Measurements from ENCODE around the gene CLEC4M.
"Not testable (repeated sequence)": the region's sequence is repeated elsewhere in the genome, so short reads cannot be mapped to it uniquely, and the experiment has no call there.

The CLEC4M gene

DNA sequence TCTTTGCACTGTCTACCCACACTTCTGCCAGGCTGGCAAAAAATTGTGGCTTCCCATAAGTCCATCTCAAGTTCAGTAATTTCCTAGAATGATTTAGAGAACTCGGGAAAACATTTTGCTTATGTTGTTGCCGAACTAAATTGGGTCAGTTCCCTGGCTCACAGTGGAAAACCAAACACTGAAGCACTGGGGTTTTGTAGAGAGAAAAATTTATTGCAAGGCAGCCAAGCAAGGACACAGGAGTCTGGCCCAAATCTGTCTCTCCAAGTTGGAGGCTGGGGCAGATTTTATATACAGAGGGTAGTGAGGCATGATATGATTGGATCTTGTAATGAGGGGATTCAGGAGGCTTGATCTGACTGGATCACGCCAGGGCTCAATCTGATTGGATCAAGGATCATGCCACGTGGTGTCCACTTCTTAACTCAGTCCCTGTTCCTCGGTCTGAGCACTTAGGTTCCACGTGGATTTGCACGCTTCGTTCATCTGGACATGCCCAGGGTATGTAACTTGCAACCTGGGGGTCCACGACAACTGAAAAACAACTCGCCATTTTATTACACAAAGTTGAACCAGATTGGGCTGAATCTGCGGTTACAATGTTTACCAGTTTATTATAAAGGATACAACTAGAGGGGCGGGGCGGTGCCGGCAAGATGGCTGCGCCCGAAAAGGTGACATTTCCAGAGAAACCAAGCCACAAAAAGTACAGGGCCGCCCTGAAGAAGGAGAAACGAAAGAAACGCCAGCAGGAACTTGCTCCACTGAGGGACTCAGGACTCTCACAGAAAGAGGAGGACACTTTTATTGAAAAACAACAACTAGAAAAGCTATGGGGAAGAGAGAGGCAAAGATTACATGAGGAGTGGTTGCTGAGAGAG is 23.0 kb upstream of the CLEC4M start:
- no peak overlapping the region for H3K4me3 ChIP-seq (ENCODE audit: low read depth, low read length)

DNA sequence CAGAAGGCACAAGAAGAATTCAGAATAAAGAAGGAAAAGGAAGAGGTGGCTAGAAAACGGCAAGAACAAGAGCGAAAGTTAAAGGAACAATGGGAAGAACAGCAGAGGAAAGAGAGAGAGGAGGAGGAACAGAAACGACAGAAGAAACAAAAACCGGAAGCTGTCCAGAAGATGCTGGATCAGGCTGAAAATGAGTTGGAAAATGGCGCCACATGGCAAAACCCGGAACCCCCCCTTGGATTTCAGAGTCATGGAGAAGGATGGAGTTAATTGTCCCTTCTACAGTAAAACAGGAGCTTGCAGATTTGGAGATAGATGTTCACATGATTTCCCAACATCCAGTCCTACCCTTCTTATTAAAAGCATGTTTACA is 22.4 kb upstream of the CLEC4M start:
- no peak overlapping the region for H3K4me3 ChIP-seq (ENCODE audit: low read depth, low read length)

DNA sequence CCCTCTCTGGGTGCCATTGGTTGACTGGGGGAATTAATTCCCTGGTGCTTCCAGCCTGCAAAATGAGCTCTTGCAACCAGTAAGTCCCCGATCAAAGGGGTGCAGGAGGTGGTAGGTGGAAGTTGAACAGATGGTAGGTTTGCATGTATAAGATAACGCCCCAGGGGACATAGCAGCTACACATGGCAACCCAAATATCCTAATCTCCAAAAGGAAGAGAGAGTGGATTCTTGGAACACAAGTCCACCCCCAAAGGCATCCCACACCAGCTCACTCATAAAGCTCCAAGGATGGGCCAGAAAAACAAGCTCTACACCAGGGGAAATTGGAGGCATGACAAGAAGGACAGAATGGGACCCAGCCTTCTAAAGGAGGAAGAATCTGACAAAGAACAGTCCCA is 20.5 kb upstream of the CLEC4M start:
- no peak overlapping the region for H3K4me3 ChIP-seq (ENCODE audit: low read depth, low read length)

DNA sequence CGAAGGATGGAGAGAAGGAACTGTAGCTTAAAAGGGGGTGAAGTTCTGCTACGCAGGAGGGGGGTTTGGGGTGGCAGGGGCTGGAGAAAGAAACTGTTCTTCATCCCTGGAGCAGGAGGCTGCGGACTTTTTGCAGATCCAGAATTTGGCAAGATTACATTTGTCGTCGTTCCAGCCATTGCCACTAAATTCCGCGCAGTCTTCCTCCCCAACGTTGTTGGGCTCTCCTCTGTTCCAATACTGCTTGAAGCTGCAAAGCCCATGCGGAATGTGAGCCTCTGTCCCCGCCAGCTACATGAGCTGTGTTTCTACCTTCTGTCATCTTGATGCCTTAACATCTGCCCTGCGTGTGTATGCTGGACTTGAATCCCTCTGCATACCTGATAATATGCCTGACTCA is 20.1 kb upstream of the CLEC4M start:
- no peak overlapping the region for H3K4me3 ChIP-seq (ENCODE audit: low read depth, low read length)

DNA sequence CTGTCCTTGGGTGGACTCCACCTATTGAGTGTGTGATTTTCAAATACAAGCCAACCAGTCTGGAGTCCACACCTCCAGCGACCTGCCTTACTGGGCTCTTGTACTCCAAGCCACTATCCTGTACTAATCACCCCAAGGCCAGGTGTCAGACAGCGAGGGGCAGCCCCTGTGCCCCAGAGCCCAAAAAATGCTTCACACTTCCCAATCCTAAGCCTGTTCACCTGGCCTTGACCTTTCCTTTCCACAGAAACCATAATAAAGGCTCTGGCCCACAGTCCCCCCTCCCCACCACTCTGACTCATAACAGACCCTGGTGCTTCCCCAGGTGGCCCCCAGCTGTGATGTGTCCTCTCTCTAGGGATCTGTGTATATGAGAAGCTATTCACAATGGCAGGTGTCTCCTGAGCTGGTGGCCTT is 19.6 kb upstream of the CLEC4M start:
- no peak overlapping the region for H3K4me3 ChIP-seq (ENCODE audit: low read depth, low read length)

DNA sequence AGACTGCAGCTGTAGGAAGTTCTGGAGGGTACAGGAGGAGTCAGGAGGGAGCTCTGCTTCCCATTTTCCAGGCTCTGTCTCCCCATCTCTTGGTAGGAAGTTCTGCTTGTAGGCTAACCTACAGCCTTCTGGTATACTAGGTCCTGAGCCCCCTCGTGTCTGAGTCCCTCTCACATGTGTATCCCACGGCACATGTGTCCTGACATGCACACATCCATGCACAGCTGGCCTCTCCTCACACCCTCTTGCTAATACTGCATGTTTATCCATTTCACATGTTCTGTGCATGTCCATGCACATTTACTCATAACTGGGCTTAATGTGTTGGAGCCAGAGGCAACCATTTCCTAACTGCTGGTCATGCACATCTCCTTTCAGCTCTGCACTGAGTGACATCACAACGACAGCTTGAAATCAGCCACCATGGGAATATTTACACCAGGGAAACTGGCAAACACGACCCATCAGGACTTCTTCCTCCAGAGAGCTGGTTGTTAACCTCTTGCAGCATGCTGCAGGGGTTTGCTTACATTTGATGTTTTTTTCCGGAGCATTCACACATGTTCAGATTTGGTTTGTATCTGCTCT is 18.8 kb upstream of the CLEC4M start:
- H3K4me3 ChIP-seq (ENCODE audit: low read depth, low read length), result no peak overlapping the region

DNA sequence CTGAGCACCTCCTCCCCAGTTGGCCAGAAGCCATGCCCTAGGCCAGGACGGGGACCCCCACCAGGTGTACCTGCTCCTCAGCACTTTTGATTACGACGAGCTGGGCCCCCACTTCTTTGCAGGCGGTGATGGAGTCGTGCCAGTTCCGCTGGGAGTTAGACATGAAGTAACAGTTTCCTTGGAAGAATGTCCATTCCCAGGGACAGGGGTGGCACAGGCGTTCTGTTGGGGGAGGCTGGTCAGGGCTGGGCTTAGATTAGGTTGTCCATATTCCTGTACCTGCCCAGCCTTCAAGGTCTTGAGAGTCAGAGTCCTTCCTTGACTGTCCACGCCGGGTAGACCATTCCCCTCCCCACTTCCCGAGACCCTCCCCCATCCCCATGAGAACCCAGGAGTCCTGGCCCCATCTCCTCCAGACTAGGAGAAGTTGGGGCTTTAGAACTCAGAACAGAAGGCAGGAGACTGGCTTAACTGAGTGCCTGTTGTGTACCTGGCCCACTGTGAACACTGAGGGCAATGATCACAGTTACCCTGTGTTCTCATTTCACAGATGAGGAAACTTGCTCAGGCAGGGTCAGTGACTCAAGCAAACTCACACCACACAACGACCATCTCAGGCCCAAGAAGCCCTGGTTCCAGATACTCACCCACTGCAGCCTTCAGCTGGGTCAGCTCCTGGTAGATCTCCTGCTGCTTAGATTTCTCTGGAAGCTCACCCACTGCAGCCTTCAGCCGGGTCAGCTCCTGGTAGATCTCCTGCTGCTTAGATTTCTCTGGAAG is 18.0 kb upstream of the CLEC4M start:
- no peak overlapping the region for H3K4me3 ChIP-seq (ENCODE audit: low read depth, low read length)

DNA sequence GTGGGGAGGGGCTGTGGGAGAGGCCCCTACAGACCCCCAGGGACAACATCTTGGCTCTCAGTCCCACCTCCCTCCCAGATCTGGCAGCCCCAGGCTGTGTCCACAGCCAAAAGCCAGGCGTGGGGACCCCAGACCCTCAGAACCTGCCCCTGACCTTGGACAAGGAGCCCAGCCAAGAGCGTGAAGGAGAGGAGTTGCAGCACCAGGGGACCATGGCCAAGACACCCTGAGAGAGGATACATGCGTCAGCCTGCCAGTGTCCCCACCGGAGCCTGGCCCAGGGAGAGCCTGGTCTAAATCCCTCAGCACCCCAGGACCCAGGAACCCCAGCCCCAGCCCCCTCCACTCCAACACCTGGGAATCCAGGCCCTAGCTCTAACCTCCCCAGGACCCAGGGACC is 16.7 kb upstream of the CLEC4M start:
- H3K4me3 ChIP-seq (ENCODE audit: low read depth, low read length), result not testable (repeated sequence)

DNA sequence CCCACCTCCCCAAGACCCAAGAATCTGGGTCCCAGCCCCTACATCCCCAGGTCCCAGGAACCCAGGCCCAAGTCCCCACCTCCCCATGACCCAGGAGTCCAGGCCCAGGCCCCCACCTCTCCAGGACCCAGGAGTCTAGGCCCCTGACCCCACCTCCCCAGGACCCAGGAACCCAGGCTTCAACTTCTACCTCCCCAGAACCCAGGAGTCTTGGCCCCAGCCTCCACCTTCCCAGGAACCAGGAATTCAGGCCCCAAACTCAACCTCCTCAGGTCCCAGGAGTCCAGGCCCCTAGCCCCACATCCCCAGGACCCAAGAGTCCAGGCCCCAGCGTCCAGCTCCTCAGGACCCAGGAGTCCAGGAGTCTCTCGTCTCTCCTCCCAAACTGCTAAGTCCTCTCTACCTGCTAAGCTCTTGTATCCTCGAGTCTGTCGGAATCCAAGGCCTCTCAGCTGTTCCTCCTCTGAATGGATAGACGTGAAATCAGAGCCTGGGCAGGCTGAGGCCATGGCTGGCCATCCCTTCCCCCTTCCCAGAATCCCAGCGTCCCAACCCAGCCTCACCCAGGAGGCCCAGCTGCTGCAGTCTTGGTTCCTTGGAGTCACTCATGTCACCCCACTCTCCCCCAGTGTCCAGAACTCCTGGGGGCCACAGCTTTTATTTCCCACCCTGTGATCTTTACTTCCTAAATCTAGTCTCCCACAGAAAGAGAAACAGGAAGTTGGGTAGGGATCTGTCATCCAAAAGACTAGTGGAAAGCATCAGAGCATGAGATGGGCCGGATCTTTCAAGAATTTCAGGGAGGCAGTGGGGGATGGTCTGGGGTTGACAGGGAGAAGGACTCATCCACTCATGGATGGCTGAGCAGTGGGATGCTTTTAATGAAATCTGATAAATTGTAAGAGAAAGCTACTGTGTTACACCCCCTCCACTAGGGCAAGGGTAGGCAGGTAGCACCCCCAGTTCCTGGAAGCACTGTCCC is 15.8 kb upstream of the CLEC4M start, which contains the start of gene CD209:
TSS of gene CD209 (minus strand) at position 632 of the 982 bp plus-strand sequence. CDS start at position 609, 23 bp downstream.
- no peak within 1 kb of the TSS for H3K4me3 ChIP-seq (ENCODE audit: low read depth, low read length)

DNA sequence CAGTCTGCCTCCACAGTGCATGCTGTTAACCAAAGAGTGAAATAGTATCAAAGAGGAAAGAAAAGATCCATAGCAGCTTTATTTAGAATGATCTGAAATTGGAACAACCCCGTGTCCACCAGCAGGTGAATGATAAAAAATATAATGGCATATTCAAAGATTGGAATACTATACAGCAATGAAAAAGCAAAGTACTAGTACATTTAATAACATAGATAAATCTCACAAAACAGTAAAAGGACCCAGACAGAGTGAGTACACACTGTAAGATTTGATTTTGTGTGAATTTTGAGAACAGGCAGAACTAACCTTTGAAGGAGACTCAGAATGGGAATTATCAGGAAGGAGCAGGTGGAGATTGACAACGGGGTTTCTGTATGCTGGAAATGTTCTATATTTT is 14.9 kb upstream of the CLEC4M start:
- H3K4me3 ChIP-seq (ENCODE audit: low read depth, low read length), result no peak overlapping the region

DNA sequence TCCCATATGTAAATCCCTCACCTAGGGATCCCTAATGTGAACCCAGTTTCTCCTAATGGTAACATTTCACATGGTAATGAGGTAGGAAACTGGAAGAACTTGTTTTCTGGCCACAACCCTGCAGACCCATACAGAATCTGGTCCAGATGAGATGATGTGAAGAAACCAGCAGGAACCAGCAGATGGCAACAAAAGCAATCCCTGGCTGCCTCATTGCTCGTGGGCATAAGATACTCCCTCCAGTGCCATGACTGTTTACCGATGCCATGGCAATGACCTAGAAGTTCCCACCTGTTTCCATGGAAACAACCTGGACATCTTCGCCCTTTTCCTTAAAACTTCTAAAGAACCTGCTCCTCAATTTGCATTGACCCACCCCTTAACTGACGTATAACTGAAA is 14.3 kb upstream of the CLEC4M start:
- H3K4me3 ChIP-seq (ENCODE audit: low read depth, low read length), result no peak overlapping the region

DNA sequence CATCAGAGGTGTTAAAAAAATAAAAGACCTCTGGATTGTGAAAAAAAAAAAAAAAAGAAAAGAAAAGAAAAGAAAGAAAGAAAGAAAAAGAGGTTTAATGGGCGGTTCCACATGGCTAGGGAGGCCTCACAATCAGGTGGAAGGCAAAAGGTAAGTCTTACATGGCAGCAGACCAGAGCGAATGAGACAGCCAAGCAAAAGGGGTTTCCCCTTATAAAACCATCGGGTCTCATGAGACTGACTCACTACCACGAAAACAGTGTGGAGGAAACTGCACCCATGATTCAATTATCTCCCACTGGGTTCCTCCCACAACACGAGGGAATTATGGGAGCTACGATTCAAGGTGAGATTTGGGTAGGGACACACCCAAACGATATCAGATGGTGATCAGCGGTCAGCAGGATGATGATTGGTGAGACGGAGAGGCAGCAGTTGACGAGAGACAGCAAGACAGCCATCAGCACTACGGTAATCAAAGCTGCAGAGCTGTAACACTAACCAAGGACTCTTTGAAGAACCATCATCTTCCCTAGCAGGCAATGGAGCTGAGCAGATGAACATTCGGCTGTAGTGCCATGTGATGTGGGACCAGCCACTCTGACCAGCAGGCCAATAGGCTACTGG is 11.8 kb upstream of the CLEC4M start:
- no peak overlapping the region for H3K4me3 ChIP-seq (ENCODE audit: low read depth, low read length)

DNA sequence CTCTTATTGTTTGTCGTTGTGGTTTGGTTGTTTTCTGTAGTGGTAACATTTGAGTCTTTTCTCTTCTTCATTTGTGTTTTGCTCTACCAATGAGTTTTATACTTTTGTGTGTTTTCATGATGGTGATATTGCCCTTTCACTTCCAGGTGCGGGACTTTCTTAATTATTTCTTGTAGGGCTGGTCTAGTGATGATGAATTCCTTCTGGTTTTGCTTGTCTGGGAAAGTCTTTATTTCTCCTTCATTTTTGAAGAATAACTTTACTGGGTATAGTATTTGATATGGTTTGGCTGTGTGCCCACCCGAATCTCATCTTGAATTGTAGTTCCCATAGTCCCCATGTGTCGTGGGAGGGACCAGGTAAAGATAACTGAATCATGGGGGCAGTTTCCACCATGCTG is 6.8 kb upstream of the CLEC4M start:
- no peak overlapping the region for H3K4me3 ChIP-seq (ENCODE audit: low read depth, low read length)

DNA sequence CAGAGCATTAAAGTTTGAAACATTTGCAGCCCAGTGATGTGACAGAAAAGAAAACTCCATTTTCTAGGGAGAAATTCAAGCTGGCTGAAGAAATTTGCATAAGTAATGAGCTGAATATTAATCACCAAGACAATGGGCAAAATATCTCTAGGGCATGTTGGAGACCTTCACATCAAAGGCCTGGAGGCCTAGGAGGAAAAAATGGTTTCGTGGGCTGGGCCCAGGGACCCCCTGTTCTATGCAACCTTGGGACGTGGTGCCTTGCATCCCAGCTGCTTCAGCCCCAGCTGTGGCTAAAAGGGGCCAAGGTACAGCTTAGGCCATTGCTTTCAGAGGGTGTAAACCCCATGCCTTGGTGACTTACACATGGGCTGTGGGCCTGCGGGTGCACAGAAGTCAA is 5.7 kb upstream of the CLEC4M start:
- no peak overlapping the region for H3K4me3 ChIP-seq (ENCODE audit: low read depth, low read length)

DNA sequence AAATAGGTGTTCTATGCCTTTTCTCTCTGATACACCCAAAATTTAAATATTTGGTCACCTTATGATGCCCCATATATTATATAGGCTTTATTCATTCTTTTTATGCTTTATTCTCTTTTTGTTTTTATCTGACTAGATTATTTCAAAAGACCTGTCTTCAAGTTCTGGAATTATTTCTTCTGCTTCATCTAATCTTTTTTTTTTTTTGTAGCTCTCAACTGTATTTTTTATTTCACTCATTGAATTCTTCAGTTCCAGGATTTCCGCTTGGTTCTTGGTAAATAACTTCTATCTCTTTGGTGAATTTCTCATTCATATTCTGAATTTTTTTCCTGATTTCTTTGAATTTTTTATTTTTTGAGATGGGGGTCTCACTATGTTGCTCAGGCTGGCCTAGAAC is 3.9 kb upstream of the CLEC4M start:
- no peak overlapping the region for H3K4me3 ChIP-seq (ENCODE audit: low read depth, low read length)

DNA sequence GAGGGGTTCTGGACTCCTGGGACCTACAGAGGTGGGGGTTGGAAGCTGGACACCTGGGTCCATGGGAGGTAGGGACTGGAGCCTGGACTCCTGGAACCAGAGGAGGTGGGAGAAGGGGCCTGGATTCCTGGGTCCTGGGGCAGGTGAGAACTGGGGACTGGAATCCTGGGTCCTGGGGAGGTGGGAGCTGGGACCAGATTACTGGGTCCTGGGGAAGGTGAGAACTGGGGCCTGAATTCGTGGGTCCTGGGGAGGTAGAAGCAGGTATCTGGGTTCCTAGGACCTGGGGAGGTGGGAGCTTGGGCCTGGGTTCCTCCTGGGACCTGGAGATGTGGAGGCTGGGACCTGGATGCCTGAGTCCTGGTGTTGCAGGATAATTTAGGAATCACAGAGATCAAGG is 653 bp downstream of the CLEC4M start:
- H3K4me3 ChIP-seq (ENCODE audit: low read depth, low read length), result no peak overlapping the region

DNA sequence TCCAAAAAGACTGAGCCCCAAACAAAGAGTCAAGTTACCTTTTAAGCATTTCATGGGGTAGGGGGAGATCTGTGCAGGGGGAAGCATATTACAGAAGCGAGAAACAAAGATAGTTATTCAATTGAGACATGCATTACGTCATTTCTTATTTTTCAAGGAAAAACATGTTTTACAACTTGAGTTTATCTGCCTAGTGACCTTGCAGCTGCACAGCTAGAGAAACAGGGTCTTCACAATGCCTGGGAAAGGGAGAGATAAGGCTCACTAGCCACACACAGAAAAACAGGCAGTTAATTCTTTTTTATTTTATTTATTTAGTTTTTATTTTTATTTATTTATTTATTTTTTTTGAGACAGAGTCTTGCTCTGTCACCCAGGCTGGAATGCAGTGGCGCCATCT is 1.1 kb downstream of the CLEC4M start:
- H3K4me3 ChIP-seq (ENCODE audit: low read depth, low read length), result not testable (repeated sequence)

DNA sequence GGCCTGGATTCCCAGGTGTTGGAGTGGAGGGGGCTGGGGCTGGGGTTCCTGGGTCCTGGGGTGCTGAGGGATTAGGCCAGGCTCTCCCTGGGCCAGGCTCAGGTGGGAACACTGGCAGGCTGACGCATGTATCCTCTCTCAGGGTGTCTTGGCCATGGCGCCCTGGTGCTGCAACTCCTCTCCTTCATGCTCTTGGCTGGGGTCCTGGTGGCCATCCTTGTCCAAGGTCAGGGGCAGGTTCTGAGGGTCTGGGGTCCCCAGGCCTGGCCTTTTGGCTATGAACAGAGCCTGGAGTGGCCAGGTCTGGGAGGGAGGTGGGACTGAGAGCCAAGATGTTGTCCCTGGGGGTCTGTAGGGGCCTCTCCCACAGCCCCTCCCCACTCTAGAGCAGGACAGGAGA is 2.0 kb downstream of the CLEC4M start:
- H3K4me3 ChIP-seq (ENCODE audit: low read depth, low read length), result not testable (repeated sequence)

DNA sequence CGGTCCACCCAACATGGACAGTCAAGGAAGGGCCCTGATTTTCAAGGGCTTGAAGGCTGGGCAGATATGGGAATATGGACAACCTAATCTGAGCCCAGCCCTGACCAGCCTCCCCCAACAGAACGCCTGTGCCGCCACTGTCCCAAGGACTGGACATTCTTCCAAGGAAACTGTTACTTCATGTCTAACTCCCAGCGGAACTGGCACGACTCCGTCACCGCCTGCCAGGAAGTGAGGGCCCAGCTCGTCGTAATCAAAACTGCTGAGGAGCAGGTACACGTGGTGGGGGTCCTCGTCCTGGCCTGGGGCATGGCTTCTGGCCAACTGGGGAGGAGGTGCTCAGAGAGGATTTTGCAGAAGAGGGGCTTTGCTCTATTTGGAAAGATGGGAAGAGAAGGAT is 3.5 kb downstream of the CLEC4M start:
- H3K4me3 ChIP-seq (ENCODE audit: low read depth, low read length), result no peak overlapping the region

DNA sequence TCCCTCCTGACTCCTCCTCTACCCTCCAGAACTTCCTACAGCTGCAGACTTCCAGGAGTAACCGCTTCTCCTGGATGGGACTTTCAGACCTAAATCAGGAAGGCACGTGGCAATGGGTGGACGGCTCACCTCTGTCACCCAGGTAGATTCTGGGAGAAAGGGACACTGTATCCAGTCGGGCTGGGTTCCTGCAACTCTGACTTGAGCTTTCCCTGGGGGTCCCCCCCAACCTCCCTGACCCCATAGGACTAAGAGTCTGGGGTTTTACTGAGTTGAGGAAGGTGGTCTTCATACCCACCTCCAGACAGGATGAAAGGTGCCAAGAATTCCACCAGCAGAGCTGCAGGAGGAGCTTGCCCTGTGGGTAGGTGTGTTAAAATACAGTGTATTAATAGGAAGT is 4.4 kb downstream of the CLEC4M start:
- no peak overlapping the region for H3K4me3 ChIP-seq (ENCODE audit: low read depth, low read length)
